Keratinocyte (primary cell): Measurements from ENCODE around the gene ST6GAL1. TPM values are rescaled to one million over a fixed set of nuclear protein-coding genes. Genes with fewer than 3 reads are reported as not detected.

Experiments
- DNase-seq: peaks from one replicate; pipeline ENCODE4 v3.0.0-alpha.2; 2011; ENCODE audit warnings: low read depth, missing footprints, low spot score
- FAIRE-seq: peaks from 2 replicates; lab custom pipeline; 2011; peaks lifted over from hg19 to GRCh38; lab: Jason Lieb, UNC
- H2AFZ ChIP-seq: 2 replicates; pipeline ENCODE4 v1.6.0; 2012; ENCODE audit warnings: low read length, control low read depth, inconsistent platforms; ENCODE audit not compliant: control insufficient read depth
- H3K27ac ChIP-seq: 2 replicates; pipeline ENCODE4 v1.5.1; 2011; ENCODE audit warnings: low read length; ENCODE audit not compliant: control insufficient read depth, insufficient read depth
- H3K27me3 ChIP-seq: 3 replicates; pipeline ENCODE4 v1.6.0; 2011; ENCODE audit warnings: low read length; ENCODE audit not compliant: control insufficient read depth, insufficient read depth; ENCODE audit errors: extremely low read depth
- H3K36me3 ChIP-seq, 2 experiments: 2 replicates in 1 of 2; 3 replicates in 1 of 2; pipeline ENCODE4 v1.5.1; 2011; ENCODE audit warnings: low read length in 2 of 2, mild to moderate bottlenecking in 1 of 2; ENCODE audit not compliant: control insufficient read depth in 2 of 2, insufficient read depth in 2 of 2; ENCODE audit errors: extremely low read depth in 1 of 2
- H3K4me1 ChIP-seq: 3 replicates; pipeline ENCODE4 v1.5.1; 2011; ENCODE audit warnings: low read length; ENCODE audit not compliant: control insufficient read depth, insufficient read depth; ENCODE audit errors: extremely low read depth
- H3K4me2 ChIP-seq: 3 replicates; pipeline ENCODE4 v1.6.0; 2011; ENCODE audit warnings: low read depth, low read length; ENCODE audit not compliant: control insufficient read depth, insufficient read depth; ENCODE audit errors: extremely low read depth
- H3K4me3 ChIP-seq, 3 experiments: fragments of 200-600 bp in 1 of 3; sonication (generic) in 1 of 3; 2 replicates in 2 of 3; 3 replicates in 1 of 3; pipeline ENCODE4 v1.5.1; 2011 to 2016; ENCODE audit warnings: low read length in 3 of 3, mild to moderate bottlenecking in 3 of 3, control low read depth in 2 of 3, inconsistent platforms in 1 of 3, low read depth in 1 of 3, mixed read lengths in 1 of 3, mixed run types in 1 of 3, moderate library complexity in 1 of 3; ENCODE audit not compliant: control insufficient read depth in 2 of 3, insufficient read depth in 2 of 3; ENCODE audit errors: extremely low read depth in 1 of 3
- H3K79me2 ChIP-seq: 2 replicates; pipeline ENCODE4 v1.6.0; 2012; ENCODE audit warnings: low read length; ENCODE audit not compliant: control insufficient read depth, insufficient read depth
- H3K9ac ChIP-seq: 3 replicates; pipeline ENCODE4 v1.6.0; 2011; ENCODE audit warnings: low read length; ENCODE audit not compliant: control insufficient read depth, insufficient read depth; ENCODE audit errors: extremely low read depth
- H3K9me1 ChIP-seq: 3 replicates; pipeline ENCODE4 v1.6.0; 2011; ENCODE audit warnings: low read length; ENCODE audit not compliant: control insufficient read depth, insufficient read depth; ENCODE audit errors: extremely low read depth
- H3K9me3 ChIP-seq: 2 replicates; pipeline ENCODE4 v1.5.1; 2012; ENCODE audit warnings: low read depth, low read length; ENCODE audit not compliant: control insufficient read depth
- H4K20me1 ChIP-seq: 3 replicates; pipeline ENCODE4 v1.6.0; 2011; ENCODE audit warnings: low read length; ENCODE audit not compliant: control insufficient read depth, insufficient read depth; ENCODE audit errors: extremely low read depth
- EZH2 ChIP-seq: IDR thresholded peaks from one replicate; pipeline ENCODE4 v1.6.1; 2012; ENCODE audit warnings: inconsistent platforms, mild to moderate bottlenecking, low read length, moderate library complexity
- dilution Hi-C: fragments of 300-500 bp; cut with MboI; formaldehyde crosslinking; loops from one replicate; pipeline ENCODE4 v1.7.0; 2020; ENCODE audit warnings: low sequenced_read_pairs; ENCODE audit not compliant: extremely low pct_ligation_motif_present
- polyA plus RNA-seq, 5 experiments: library from polyadenylated mRNA; depleted of rRNA in 3 of 5; stranded (reverse) in 3 of 5; stranded (forward) in 1 of 5; unstranded in 1 of 5; fragments of >200 nt; gene quantifications; 1 replicate in 1 of 5; 2 replicates in 3 of 5; 3 replicates in 1 of 5; pipeline versions ENCODE4 v1.2.1 to v1.2.3, GENCODE V29; 2011 to 2012; ENCODE audit warnings: missing spikeins in 2 of 5, low read depth in 1 of 5, low replicate concordance in 1 of 5
- TF ChIP-seq, protein P1 (sequence below), 3 experiments: IDR thresholded peaks in 1 of 3; conservative IDR thresholded peaks in 1 of 3; optimal IDR thresholded peaks in 1 of 3; 2 replicates in 2 of 3; 3 replicates in 1 of 3; pipeline versions ENCODE3 to v1.5.1; 2011; ENCODE audit warnings: low read length in 3 of 3, mild to moderate bottlenecking in 3 of 3, moderate library complexity in 2 of 3, control low read depth in 1 of 3, inconsistent platforms in 1 of 3; ENCODE audit not compliant: insufficient read depth in 2 of 3; ENCODE audit errors: extremely low read depth in 1 of 3

ST6GAL1 gene
- polyA plus RNA-seq, 1 donor (not counting 4 experiments of a cell fraction or from before 2014, with no cell fraction given): 7.5 TPM

DNA sequence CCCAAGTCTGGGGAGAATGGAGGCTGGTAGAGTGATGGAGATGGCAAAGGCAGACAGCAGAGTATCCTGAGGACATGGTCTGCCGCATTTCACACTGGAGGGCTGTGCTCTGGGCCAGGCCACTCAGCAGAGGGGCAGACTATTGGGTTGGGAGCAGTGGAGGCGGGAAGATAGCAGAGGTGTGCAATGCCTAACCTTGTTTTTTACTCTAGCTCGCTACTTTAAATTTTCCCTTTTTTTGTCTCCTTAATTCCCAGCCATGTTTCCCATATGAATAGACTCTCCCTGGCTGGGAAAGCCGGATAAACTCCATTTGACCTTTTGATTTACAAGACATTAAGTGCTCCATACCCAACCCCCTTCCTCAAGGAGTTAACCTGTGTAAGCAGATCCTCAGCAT is 33.5 kb upstream of the ST6GAL1 start:
- no peak overlapping the region for H3K4me2 ChIP-seq
- dilution Hi-C loops: no loop called here
- FAIRE-seq: no peak

DNA sequence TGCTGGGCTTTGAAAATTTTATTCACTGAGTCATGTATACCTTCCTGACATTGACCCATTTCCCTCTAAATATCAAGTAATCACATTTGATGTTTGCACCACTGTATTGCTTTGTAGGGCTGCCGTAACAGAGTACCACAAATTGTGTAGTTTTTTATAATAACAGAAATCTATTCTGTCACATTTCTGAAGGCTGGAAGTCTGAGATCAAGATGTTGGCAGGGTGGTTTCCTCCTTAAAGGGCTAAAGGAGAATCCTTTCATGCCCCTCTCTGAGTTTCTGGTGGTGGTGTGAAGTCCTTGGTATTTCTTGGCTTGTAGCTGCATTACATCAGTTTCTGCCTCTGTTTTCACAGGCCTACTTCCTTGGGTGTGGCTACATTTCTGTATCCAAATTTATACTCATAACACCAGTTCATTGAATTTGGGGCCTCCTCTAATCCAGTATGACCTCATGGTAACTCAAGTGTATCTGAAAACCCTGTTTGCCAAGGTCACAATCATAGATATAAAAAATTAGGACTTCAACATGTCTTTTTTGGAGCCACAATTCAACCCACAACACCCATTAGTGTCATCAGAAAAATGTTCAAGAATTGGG is 29.1 kb upstream of the ST6GAL1 start:
- Histone ChIP-seq H3K9me1 (no peaks in the 10 kb centered on the region), H3K27ac (peak overlapping the region; percentile 23), H3K4me2 (peak overlapping the region; percentile 33), H2AFZ (peak overlapping the region; percentile 30), H3K4me1 (peaks cover 10% of the 10 kb centered on the region), H3K36me3 (no peaks in the 10 kb centered on the region), H4K20me1 (no peaks in the 10 kb centered on the region), H3K9me3 (no peaks in the 10 kb centered on the region), H3K9ac (no peak overlapping the region), H3K79me2 (no peaks in the 10 kb centered on the region), H3K4me3 (no peak overlapping the region), H3K27me3 (no peaks in the 10 kb centered on the region)
- TF ChIP-seq EZH2: no peak
- TF ChIP-seq, protein P1, sequence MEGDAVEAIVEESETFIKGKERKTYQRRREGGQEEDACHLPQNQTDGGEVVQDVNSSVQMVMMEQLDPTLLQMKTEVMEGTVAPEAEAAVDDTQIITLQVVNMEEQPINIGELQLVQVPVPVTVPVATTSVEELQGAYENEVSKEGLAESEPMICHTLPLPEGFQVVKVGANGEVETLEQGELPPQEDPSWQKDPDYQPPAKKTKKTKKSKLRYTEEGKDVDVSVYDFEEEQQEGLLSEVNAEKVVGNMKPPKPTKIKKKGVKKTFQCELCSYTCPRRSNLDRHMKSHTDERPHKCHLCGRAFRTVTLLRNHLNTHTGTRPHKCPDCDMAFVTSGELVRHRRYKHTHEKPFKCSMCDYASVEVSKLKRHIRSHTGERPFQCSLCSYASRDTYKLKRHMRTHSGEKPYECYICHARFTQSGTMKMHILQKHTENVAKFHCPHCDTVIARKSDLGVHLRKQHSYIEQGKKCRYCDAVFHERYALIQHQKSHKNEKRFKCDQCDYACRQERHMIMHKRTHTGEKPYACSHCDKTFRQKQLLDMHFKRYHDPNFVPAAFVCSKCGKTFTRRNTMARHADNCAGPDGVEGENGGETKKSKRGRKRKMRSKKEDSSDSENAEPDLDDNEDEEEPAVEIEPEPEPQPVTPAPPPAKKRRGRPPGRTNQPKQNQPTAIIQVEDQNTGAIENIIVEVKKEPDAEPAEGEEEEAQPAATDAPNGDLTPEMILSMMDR (optimal IDR thresholded peaks at IDR 0.05 in 1 of 3, IDR thresholded peaks at IDR 0.05 in 1 of 3, conservative IDR thresholded peaks at IDR 0.05 in 1 of 3; ENCODE audit: extremely low read depth in 1 of 3, insufficient read depth in 2 of 3, low read length in 3 of 3): no peak
- FAIRE-seq (no peak), DNase-seq (no peak)
- dilution Hi-C loops: no loop called here

More for the DNA sequence above, 33.5 kb upstream of the ST6GAL1 start:
- TF ChIP-seq, protein P1 (optimal IDR thresholded peaks at IDR 0.05 in 1 of 3, IDR thresholded peaks at IDR 0.05 in 1 of 3, conservative IDR thresholded peaks at IDR 0.05 in 1 of 3; ENCODE audit: extremely low read depth in 1 of 3, insufficient read depth in 2 of 3, low read length in 3 of 3): no peak
- no peak for TF ChIP-seq EZH2
- Histone ChIP-seq H3K4me3 (no peak overlapping the region), H3K9me1 (no peaks in the 10 kb centered on the region), H3K36me3 (no peaks in the 10 kb centered on the region), H3K9ac (no peak overlapping the region), H3K9me3 (no peaks in the 10 kb centered on the region), H3K4me1 (peaks cover 10% of the 10 kb centered on the region), H3K79me2 (no peaks in the 10 kb centered on the region), H2AFZ (no peak overlapping the region), H3K27me3 (no peaks in the 10 kb centered on the region), H4K20me1 (no peaks in the 10 kb centered on the region), H3K27ac (no peak overlapping the region)
- DNase-seq: no peak
